BJ (cell line): ENCODE results near the gene TBL3. TPM values are rescaled to one million over a fixed set of nuclear protein-coding genes. Genes with fewer than 3 reads are reported as not detected.

Experiments used
- CTCF ChIA-PET: fragments of 350-600 bp; formaldehyde crosslinking; extraction: SDS; loops from one replicate; lab custom pipeline; 2021; ENCODE audit warnings: antibody characterized with exemption, inconsistent platforms; lab: Yijun Ruan, JAX
- POLR2A ChIA-PET: fragments of 300-600 bp; sonication (Branson Sonifier 250); formaldehyde crosslinking; extraction: SDS; loops from one replicate; lab custom pipeline; 2021; ENCODE audit warnings: antibody characterized with exemption; lab: Charles Lee
- DNase-seq: peaks from one replicate; pipeline ENCODE4 v3.0.0-alpha.2; 2011; ENCODE audit warnings: low read depth
- H3K27me3 ChIP-seq: 2 replicates; pipeline ENCODE4 v1.6.0; 2011; ENCODE audit warnings: low read length; ENCODE audit not compliant: control insufficient read depth, insufficient read depth
- H3K36me3 ChIP-seq: 2 replicates; pipeline ENCODE4 v1.5.1; 2011; ENCODE audit warnings: low read length; ENCODE audit not compliant: control insufficient read depth, insufficient read depth
- H3K4me3 ChIP-seq: 2 replicates; pipeline ENCODE4 v1.5.1; 2011; ENCODE audit warnings: low read depth, mild to moderate bottlenecking, control low read depth, low read length
- CTCF ChIP-seq: IDR thresholded peaks from 2 replicates; pipeline ENCODE4 v1.5.1; 2011; ENCODE audit warnings: low read depth, mild to moderate bottlenecking, control low read depth, inconsistent platforms, low read length, moderate library complexity; ENCODE audit not compliant: insufficient read depth
- polyA plus RNA-seq: library from polyadenylated mRNA; depleted of rRNA; stranded (reverse); fragments of >200 nt; gene quantifications from 2 replicates; pipeline ENCODE4 v1.2.3, GENCODE V29; 2011

The TBL3 gene
- polyA plus RNA-seq, 1 experiment = 33.1 TPM

- TF ChIP-seq CTCF = no peak
- Histone ChIP-seq H3K36me3 (no peaks in the 10 kb centered on the region), H3K4me3 (no peak overlapping the region), H3K27me3 (peaks cover 8% of the 10 kb centered on the region)
- ChIA-PET POLR2A (no interaction called here), CTCF (no interaction called here)
- DNase-seq = no peak
These were observed 45.6 kb upstream of the TBL3 start for GRCh38 chr16:1926271-1926670.

GRCh38 chr16:1929105-1929504 is 42.7 kb upstream of the TBL3 start:
- Histone ChIP-seq H3K36me3 (no peaks in the 10 kb centered on the region), H3K27me3 (no peaks in the 10 kb centered on the region), H3K4me3 (peak overlapping the region; percentile 54)
- TF ChIP-seq CTCF = no peak
- no peak for DNase-seq
- POLR2A ChIA-PET = interaction anchor here (0.6 kb wide), 1 partner anchor 211 kb away, joined by 3 read pairs; no protein-coding TSS in a partner anchor
- CTCF ChIA-PET = interaction anchor here (0.6 to 4.5 kb wide), 26 partner anchors 8 to 311 kb away, joined by 3 to 48 read pairs (median 5); partner anchors contain the start of genes MEIOB, MSRB1 and RPS2

GRCh38 chr16:1929578-1930337 is 42.1 kb upstream of the TBL3 start:
- Histone ChIP-seq H3K36me3 (no peaks in the 10 kb centered on the region), H3K27me3 (no peaks in the 10 kb centered on the region), H3K4me3 (peak overlapping the region; percentile 54)
- ChIA-PET POLR2A (interaction anchor here (0.6 kb wide), 1 partner anchor 211 kb away, joined by 3 read pairs; no protein-coding TSS in a partner anchor), CTCF (interaction anchor here (0.6 to 4.5 kb wide), 25 partner anchors 10 to 311 kb away, joined by 3 to 48 read pairs (median 5); partner anchors contain the start of genes MEIOB, MSRB1 and RPS2)
- no peak for DNase-seq
- peak; percentile 34 for TF ChIP-seq CTCF

GRCh38 chr16:1930338-1930720 is 41.5 kb upstream of the TBL3 start:
- Histone ChIP-seq H3K4me3 (no peak overlapping the region), H3K27me3 (no peaks in the 10 kb centered on the region), H3K36me3 (no peaks in the 10 kb centered on the region)
- no peak for DNase-seq
- CTCF ChIA-PET = interaction anchor here (0.6 to 4.5 kb wide), 10 partner anchors 10 to 312 kb away, joined by 3 to 48 read pairs (median 10); partner anchors contain the start of genes MEIOB and MSRB1
- no peak for TF ChIP-seq CTCF
- POLR2A ChIA-PET = no interaction called here
